ENCODE data around the gene UPK3A. TPM values are rescaled to one million over a fixed set of nuclear protein-coding genes. Genes with fewer than 3 reads are reported as not detected.
"Not testable (repeated sequence)": the region's sequence is repeated elsewhere in the genome, so short reads cannot be mapped to it uniquely, and the experiment has no call there.

UPK3A gene
- total RNA-seq, 2 experiments from 2014 or later: not detected

DNA sequence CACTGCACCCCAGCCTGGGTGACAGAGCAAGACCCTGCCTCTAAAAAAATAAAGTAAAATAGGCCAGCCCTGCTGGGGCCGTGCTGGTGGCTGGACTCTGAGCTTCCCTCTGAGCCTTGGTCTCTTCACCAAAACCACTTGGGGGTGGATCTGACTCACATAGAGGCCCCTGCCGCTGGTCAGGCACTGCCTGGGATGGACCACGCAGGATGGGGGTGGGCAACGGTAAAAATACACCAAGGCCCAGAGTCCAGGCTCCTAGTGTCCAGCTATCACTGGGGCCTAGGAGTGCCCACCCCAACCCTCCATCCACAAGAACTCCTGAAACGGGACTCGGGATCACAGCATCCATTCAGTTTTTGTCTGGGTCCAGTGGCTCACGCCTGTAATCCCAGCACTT, 12.3 kb upstream of the UPK3A start:
- no peaks in the 10 kb centered on the region for H3K36me3 Mint-ChIP-seq (ENCODE audit: low read depth)
- ATAC-seq (no peak), DNase-seq (no peak)
- CTCF ChIA-PET: interaction anchor here (1.0 to 1.6 kb wide), 4 partner anchors 47 to 162 kb away, joined by 3 to 7 read pairs (median 4); no protein-coding TSS in a partner anchor
- POLR2A ChIA-PET: interaction anchor here (0.6 to 1.4 kb wide), 2 partner anchors 46 to 337 kb away, joined by 3 to 5 read pairs; no protein-coding TSS in a partner anchor
- peaks cover 15% of the 10 kb centered on the region for H3K4me1 Mint-ChIP-seq (ENCODE audit: low read depth)
- H3K9me3 Mint-ChIP-seq (ENCODE audit: insufficient read depth): no peaks in the 10 kb centered on the region
- H3K27me3 Mint-ChIP-seq (ENCODE audit: low read depth): peaks cover 16% of the 10 kb centered on the region
- no peak overlapping the region for H3K4me3 Mint-ChIP-seq
- no peak overlapping the region for H3K27ac Mint-ChIP-seq

DNA sequence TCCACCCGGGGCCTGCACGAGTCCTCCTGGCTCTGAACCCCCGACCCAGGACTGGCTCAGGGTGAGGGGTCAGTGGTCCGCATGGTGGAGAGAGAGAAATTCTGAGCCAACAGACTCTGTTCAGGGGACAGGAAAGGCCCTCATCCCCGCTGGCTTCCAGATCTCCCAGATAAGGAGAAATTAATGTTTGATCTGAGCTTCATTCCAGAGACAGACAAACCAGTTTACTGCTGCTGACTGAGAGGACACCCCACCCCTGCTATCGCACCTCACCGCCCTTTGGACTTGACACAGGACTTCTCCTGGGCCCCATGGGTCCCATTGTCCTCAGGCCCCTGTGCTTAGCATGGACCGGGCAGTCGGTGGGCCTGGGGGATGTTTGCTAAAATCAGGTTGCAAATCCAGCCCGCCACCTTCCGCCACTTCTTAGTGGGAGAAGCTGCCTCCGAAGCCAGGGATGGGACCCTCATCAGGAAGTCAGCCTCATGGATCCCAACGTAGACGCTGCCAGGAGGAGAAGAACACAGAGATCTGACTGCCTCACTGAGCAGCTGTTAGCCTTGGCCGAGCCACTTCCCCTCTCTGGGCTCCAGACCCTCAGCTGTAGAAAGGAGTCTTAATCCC, 11.2 kb upstream of the UPK3A start:
- H3K4me3 Mint-ChIP-seq: no peak overlapping the region
- no peak for ATAC-seq
- DNase-seq: no peak
- CTCF ChIA-PET: no interaction called here
- no peaks in the 10 kb centered on the region for H3K36me3 Mint-ChIP-seq (ENCODE audit: low read depth)
- H3K4me1 Mint-ChIP-seq (ENCODE audit: low read depth): peaks cover 12% of the 10 kb centered on the region
- POLR2A ChIA-PET: no interaction called here
- peaks cover 14% of the 10 kb centered on the region for H3K27me3 Mint-ChIP-seq (ENCODE audit: low read depth)
- no peaks in the 10 kb centered on the region for H3K9me3 Mint-ChIP-seq (ENCODE audit: insufficient read depth)
- no peak overlapping the region for H3K27ac Mint-ChIP-seq

DNA sequence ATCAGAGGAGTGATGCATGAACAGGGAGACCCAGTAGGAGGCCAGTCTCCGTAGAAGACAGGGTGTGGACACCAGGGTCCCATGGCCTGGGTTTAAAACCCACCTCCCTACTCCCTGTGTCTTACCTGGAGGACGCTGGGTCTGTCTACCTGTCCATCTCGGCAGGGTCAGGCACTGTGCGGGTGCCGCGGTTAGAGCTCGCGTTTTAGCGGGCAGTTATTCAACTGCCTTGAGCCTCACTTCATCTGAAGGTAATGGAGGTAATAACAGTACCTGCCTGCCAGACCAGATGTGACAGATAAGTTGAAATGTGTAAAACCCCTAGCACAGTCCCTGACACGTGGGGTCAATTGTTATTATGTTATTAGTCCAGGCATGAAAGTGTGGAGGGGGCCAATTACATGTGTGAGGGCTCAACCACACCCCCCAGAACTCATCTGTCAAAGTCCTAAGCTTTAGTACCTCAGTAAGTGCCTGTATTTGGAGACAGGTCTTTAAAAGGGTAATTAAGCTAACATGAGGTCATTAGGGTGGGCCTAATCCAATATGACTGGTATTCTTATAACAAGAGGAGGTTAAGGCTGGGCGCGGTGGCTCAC, 8.1 kb upstream of the UPK3A start:
- Mint-ChIP-seq H3K9me3 (ENCODE audit: insufficient read depth) (no peaks in the 10 kb centered on the region), H3K36me3 (ENCODE audit: low read depth) (no peaks in the 10 kb centered on the region), H3K27ac (no peak overlapping the region), H3K27me3 (ENCODE audit: low read depth) (peaks cover under 1% of the 10 kb centered on the region), H3K4me1 (ENCODE audit: low read depth) (peaks cover 12% of the 10 kb centered on the region), H3K4me3 (no peak overlapping the region)
- ChIA-PET CTCF (interaction anchor here (1.4 kb wide), 1 partner anchor 278 kb away, joined by 3 read pairs; no protein-coding TSS in a partner anchor), POLR2A (no interaction called here)
- ATAC-seq (no peak), DNase-seq (no peak)

DNA sequence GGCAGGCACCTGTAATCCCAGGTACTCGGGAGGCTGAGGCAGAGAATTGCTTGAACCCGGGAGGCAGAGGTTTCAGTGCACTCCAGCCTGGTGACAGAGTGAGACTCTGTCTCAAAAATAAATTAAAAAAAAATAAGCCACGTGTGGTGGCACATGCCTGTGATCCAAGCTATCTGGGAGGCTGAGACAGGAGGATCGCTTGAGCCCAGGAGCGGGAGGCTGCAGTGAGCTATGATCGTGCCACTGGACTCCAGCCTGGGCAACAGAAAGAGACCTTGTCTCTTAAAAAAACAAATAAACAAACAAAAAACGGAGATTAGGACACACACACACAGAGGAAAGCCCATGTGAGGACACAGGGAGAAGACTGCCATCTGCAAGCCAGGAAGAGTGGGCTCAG, 7.0 kb upstream of the UPK3A start:
- H3K27me3 Mint-ChIP-seq (ENCODE audit: low read depth); ATAC-seq; H3K4me3 Mint-ChIP-seq; H3K36me3 Mint-ChIP-seq (ENCODE audit: low read depth); POLR2A ChIA-PET; CTCF ChIA-PET; H3K27ac Mint-ChIP-seq; H3K9me3 Mint-ChIP-seq (ENCODE audit: insufficient read depth); DNase-seq: not testable (repeated sequence)
- H3K4me1 Mint-ChIP-seq (ENCODE audit: low read depth): peaks cover 12% of the 10 kb centered on the region

DNA sequence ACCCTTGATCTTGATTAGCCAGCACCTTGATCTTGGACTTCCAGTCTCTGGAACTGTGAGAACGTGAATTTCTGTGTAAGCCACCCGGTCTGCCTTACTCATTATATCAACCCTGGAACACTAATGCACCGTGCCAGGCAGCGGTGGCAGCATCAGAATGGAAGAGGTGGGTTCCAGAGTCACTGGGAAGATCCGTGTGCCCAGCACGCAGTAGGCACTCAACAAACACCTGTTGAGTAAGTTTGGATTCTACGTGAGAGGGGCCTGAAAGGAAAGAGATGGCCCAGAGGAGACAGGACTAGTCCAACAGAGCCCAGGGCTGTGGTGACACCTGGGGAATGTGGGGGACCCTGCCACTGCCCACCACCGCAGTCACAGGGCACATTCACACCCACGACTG, 6.6 kb upstream of the UPK3A start:
- CTCF ChIA-PET: no interaction called here
- peaks cover 8% of the 10 kb centered on the region for H3K27me3 Mint-ChIP-seq (ENCODE audit: low read depth)
- no peaks in the 10 kb centered on the region for H3K9me3 Mint-ChIP-seq (ENCODE audit: insufficient read depth)
- H3K4me3 Mint-ChIP-seq: no peak overlapping the region
- POLR2A ChIA-PET: no interaction called here
- peaks cover 12% of the 10 kb centered on the region for H3K4me1 Mint-ChIP-seq (ENCODE audit: low read depth)
- DNase-seq (no peak), ATAC-seq (no peak)
- H3K36me3 Mint-ChIP-seq (ENCODE audit: low read depth): no peaks in the 10 kb centered on the region
- H3K27ac Mint-ChIP-seq: no peak overlapping the region

DNA sequence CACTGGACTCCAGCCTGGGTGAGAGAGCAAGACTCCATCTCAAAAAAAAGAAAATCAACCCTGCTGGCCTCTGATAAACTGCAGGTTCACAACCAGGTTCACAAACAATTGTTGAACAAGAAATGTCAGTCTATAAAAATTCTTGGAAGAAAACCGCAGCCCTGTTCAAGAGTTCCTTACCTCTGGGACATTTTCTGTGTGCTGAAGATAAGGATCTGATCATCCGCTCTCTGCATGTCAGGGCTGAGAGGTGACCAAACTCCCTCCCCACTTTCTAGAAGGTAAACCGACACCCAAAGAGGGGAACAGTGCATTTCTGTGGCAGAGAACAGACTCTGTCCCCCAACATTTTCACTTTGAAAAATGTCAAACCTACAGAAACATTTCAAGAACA, 4.2 kb upstream of the UPK3A start:
- no peaks in the 10 kb centered on the region for H3K36me3 Mint-ChIP-seq (ENCODE audit: low read depth)
- ChIA-PET CTCF (no interaction called here), POLR2A (no interaction called here)
- ATAC-seq (no peak), DNase-seq (no peak)
- peaks cover 15% of the 10 kb centered on the region for H3K4me1 Mint-ChIP-seq (ENCODE audit: low read depth)
- H3K27ac Mint-ChIP-seq: no peak overlapping the region
- H3K9me3 Mint-ChIP-seq (ENCODE audit: insufficient read depth): no peaks in the 10 kb centered on the region
- H3K4me3 Mint-ChIP-seq: no peak overlapping the region
- peaks cover 27% of the 10 kb centered on the region for H3K27me3 Mint-ChIP-seq (ENCODE audit: low read depth)

DNA sequence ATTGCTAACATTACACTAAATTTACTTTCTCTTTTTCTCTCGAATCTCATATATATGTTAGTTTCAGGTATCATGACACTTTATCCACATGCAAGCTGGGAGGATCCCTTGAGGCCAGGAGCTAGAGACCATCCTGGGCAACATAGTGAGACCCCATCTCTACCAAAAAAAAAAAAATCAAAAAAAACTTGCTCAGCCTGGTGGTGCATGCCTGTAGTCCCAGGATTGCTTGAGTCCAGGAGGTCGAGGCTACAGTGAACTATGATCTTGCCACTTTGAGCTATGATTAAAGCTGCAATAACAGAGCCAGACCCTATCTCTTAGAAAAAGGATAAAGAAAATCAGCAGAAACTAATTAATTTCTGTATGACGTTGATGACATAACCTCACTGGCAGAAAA, 3.7 kb upstream of the UPK3A start:
- Mint-ChIP-seq H3K36me3 (ENCODE audit: low read depth) (no peaks in the 10 kb centered on the region), H3K4me1 (ENCODE audit: low read depth) (peaks cover 15% of the 10 kb centered on the region), H3K9me3 (ENCODE audit: insufficient read depth) (no peaks in the 10 kb centered on the region), H3K27ac (no peak overlapping the region), H3K4me3 (no peak overlapping the region), H3K27me3 (ENCODE audit: low read depth) (peaks cover 31% of the 10 kb centered on the region)
- no peak for ATAC-seq
- CTCF ChIA-PET: no interaction called here
- DNase-seq: no peak
- POLR2A ChIA-PET: no interaction called here

DNA sequence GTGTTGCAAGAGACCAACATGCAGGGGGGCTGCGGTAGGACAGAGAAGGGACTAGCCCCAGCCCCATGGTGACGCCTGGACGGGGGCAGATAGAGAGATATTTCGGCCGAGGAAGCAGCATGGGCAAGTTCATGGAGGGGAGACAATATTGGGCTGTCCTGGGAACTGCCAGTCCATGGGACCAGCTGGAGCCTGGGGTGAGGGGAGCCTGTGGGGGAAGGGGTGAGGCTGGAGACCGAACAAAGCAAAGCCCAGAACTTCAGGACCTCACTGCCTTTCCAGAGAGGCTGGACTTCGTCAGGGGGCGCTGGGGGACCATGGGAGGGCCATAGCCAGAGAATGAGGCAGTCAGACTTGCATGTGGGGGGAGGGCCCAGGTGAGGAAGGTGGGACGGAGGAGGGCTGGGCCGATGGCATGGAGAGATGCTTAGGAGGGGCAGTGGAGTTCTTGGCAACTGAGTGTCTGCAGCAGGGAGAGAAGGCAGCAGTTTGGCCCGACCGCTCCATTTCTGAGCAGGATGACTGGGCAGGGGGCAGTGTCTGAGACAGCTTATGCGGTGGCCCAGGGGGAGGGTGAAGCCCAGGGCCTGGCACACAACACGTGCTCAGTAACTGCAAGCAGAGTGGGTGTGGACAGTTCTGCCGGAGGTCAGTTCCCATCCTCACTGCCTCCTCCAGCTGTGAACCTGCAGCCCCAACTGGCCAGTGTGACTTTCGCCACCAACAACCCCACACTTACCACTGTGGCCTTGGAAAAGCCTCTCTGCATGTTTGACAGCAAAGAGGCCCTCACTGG, 712 bp downstream of the UPK3A start:
- H3K9me3 Mint-ChIP-seq (ENCODE audit: insufficient read depth): no peaks in the 10 kb centered on the region
- ATAC-seq (no peak), DNase-seq (no peak)
- H3K27me3 Mint-ChIP-seq (ENCODE audit: low read depth): peaks cover 38% of the 10 kb centered on the region
- H3K4me1 Mint-ChIP-seq (ENCODE audit: low read depth): peaks cover 9% of the 10 kb centered on the region
- ChIA-PET CTCF (interaction anchor here (1.2 kb wide), 1 partner anchor 112 kb away, joined by 4 read pairs; no protein-coding TSS in a partner anchor), POLR2A (no interaction called here)
- H3K27ac Mint-ChIP-seq: no peak overlapping the region
- H3K36me3 Mint-ChIP-seq (ENCODE audit: low read depth): no peaks in the 10 kb centered on the region
- no peak overlapping the region for H3K4me3 Mint-ChIP-seq

DNA sequence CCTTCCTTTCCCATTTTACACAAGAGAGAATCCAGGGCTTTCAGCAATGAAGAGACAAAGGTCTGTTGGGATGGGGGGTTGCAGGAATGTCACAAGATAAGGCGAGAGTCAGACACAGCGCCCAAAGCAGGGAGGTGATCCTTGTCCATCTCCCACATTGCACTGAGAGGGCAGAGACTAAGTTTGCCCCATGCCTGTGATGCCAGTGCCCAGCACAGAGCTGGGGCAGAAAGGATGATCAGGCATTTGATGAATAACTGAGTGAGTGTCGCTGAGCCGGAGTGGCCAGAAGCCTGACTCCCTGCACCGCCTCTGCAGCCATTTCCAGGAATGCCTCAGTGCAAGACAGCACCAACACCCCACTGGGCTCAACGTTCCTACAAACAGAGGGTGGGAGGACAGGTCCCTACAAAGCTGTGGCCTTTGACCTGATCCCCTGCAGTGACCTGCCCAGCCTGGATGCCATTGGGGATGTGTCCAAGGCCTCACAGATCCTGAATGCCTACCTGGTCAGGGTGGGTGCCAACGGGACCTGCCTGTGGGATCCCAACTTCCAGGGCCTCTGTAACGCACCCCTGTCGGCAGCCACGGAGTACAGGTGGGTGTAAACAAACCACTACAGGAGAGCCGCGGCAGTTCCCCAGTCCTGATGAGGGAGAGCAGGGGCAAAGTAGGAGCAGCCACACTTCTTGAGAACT, 2.3 kb downstream of the UPK3A start:
- ChIA-PET CTCF (interaction anchor here (1.2 kb wide), 1 partner anchor 111 kb away, joined by 4 read pairs; no protein-coding TSS in a partner anchor), POLR2A (no interaction called here)
- H3K9me3 Mint-ChIP-seq (ENCODE audit: insufficient read depth): no peaks in the 10 kb centered on the region
- no peak overlapping the region for H3K4me3 Mint-ChIP-seq
- H3K27me3 Mint-ChIP-seq (ENCODE audit: low read depth): peaks cover 36% of the 10 kb centered on the region
- H3K36me3 Mint-ChIP-seq (ENCODE audit: low read depth): no peaks in the 10 kb centered on the region
- H3K4me1 Mint-ChIP-seq (ENCODE audit: low read depth): peaks cover 2% of the 10 kb centered on the region
- ATAC-seq: no peak
- no peak for DNase-seq
- H3K27ac Mint-ChIP-seq: no peak overlapping the region

DNA sequence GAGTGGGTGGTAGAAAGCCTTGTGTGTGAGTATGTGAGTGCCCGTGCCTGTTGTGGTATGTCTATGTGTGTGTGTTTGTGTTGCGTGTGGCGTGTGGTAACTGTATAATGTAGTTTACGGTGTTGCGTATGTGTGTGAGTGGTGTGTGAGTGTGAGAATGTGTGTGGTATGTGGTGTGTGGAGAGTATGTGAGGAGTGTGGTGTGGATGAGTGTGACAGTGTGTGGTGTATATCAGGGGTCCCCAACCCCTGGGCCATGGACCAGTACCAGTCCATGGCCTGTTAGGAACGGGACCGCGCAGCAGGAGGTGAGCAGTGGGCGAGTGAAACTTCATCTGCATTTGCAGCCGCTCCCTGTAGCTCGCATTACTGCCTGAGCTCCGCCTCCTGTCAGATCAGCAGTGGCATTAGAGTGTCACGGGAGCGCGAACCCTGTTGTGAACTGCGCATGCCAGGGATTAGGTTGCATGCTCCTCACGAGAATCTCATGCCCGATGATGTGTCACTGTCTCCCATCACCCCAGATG, 5.7 kb downstream of the UPK3A start:
- CTCF ChIA-PET: no interaction called here
- Mint-ChIP-seq H3K9me3 (ENCODE audit: insufficient read depth) (no peaks in the 10 kb centered on the region), H3K27me3 (ENCODE audit: low read depth) (peaks cover 12% of the 10 kb centered on the region), H3K36me3 (ENCODE audit: low read depth) (no peaks in the 10 kb centered on the region), H3K4me1 (ENCODE audit: low read depth) (no peaks in the 10 kb centered on the region), H3K4me3 (no peak overlapping the region), H3K27ac (no peak overlapping the region)
- DNase-seq (no peak), ATAC-seq (no peak)
- POLR2A ChIA-PET: no interaction called here

DNA sequence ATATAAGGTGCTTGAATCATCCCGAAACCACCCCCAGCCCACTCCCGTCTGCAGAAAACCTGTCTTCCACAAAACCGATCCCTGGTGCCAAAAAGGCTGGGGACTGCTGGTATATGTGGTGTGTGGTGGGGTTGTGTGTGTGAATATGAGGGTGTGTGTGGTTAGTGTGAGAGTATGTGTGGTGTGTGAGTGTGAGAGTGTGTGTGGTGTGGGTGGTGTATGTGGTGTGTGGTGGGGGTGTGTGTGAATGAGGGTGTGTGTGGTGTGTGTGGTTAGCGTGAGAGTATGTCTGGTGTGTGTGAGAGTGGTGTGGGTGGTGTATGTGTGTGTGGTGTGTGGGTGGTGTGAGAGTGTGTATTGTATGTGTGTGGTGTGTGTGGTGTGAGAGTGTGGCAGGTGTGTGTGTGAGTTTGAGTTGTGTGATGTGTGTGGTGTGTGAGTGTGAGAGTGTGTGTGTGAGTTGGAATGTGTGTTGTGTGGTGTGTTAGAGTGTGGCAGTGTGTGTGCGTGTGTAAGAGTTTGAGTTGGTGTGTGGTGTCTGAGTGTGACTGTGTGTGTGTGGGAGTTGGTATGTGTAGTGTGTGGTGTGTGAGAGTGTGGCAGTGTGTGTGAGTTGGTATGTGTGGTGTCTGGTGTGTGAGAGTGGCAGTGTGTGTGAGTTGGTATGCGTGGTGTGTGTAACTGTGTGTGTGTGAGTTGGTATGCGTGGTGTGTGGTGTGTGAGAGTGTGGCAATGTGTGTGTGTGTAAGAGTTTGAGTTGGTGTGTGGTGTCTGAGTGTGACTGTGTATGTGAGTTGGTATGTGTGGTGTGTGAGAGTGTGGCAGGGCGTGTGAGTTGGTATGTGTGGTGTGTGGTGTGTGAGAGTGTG, 6.5 kb downstream of the UPK3A start:
- DNase-seq: no peak
- ChIA-PET CTCF (no interaction called here), POLR2A (no interaction called here)
- Mint-ChIP-seq H3K9me3 (ENCODE audit: insufficient read depth) (no peaks in the 10 kb centered on the region), H3K4me1 (ENCODE audit: low read depth) (peaks cover 8% of the 10 kb centered on the region), H3K4me3 (no peak overlapping the region), H3K36me3 (ENCODE audit: low read depth) (no peaks in the 10 kb centered on the region), H3K27me3 (ENCODE audit: low read depth) (peaks cover 5% of the 10 kb centered on the region), H3K27ac (no peak overlapping the region)
- no peak for ATAC-seq
